Uterus (tissue), 4 donors: Measurements from ENCODE around the gene PASK. TPM values are rescaled to one million over a fixed set of nuclear protein-coding genes. Genes with fewer than 3 reads are reported as not detected.
A peak's percentile ranks its signal among the peaks of the same experiment; 100 is the strongest.

Source experiments
- DNase-seq, 2 donors: peaks; one replicate each; pipeline ENCODE4 v3.0.0-alpha.2; 2019 to 2020
- H3K27ac ChIP-seq, 2 donors: fragments of 200-600 bp; sonication (generic); 1 replicate in 1 of 2; 2 replicates in 1 of 2; pipeline ENCODE4 v1.5.1; 2016 to 2018
- H3K27me3 ChIP-seq, 2 donors: fragments of 200-600 bp; sonication (generic); one replicate each; pipeline ENCODE4 v1.5.1; 2018 to 2019; ENCODE audit warnings: control low read depth in 1 of 2
- H3K36me3 ChIP-seq, 2 donors: fragments of 200-600 bp; sonication (generic); one replicate each; pipeline ENCODE4 v1.5.1; 2019; ENCODE audit warnings: control low read depth in 1 of 2
- H3K4me1 ChIP-seq, 2 donors: fragments of 200-600 bp; sonication (generic); one replicate each; pipeline ENCODE4 v1.5.1; 2018 to 2019; ENCODE audit warnings: control low read depth in 1 of 2
- H3K4me3 ChIP-seq, 2 donors: fragments of 200-600 bp; sonication (generic); 1 replicate in 1 of 2; 2 replicates in 1 of 2; pipeline ENCODE4 v1.5.1; 2018 to 2019; ENCODE audit warnings: mild to moderate bottlenecking in 1 of 2
- H3K9me3 ChIP-seq, 2 donors: fragments of 200-600 bp; sonication (generic); one replicate each; pipeline ENCODE4 v1.5.1; 2019; ENCODE audit warnings: control low read depth in 1 of 2
- POLR2A ChIP-seq, 2 donors: fragments of 450-650 bp; IDR thresholded peaks; one replicate each; pipeline ENCODE4 v1.6.1; 2016; ENCODE audit warnings: antibody characterized with exemption in 2 of 2, mild to moderate bottlenecking in 1 of 2, moderate library complexity in 1 of 2
- intact Hi-C: fragments of 100-400 bp; cut with DNase I; formaldehyde crosslinking; loops from one replicate; pipeline ENCODE4 v1.15.1; 2023; ENCODE audit warnings: low total_unique reads
- total RNA-seq, 4 donors: library from RNA; depleted of rRNA in 3 of 4; stranded (reverse); fragments of >200 nt in 3 of 4; gene quantifications; one replicate each; pipeline versions ENCODE4 v1.1.0 to v1.2.4, GENCODE V29; 2014 to 2023
- TF ChIP-seq, protein P1 (sequence below), 4 experiments: fragments of 200-600 bp in 2 of 4; fragments of 450-650 bp in 2 of 4; sonication (generic) in 2 of 4; IDR thresholded peaks; one replicate each; pipeline ENCODE4 v1.5.1; 2016 to 2019; ENCODE audit warnings: antibody characterized with exemption in 4 of 4, mild to moderate bottlenecking in 2 of 4, moderate library complexity in 1 of 4
- donor health status: DM: yes; HTN: yes; CAD: no.

Gene PASK
- total RNA-seq, 4 donors from 2014 or later, result 7.4 to 16.0 (median 13.3) TPM

GRCh38 chr2:241068942-241069810 is 80.1 kb downstream of the PASK start:
- no peaks in the 10 kb centered on the region for H3K4me1 ChIP-seq
- H3K27me3 ChIP-seq, result no peaks in the 10 kb centered on the region
- no peaks in the 10 kb centered on the region for H3K9me3 ChIP-seq
- DNase-seq, result peak in 1 of 2 donors; percentile 15
- intact Hi-C loops, result no loop called here
- H3K4me3 ChIP-seq, result no peak overlapping the region
- H3K36me3 ChIP-seq, result no peaks in the 10 kb centered on the region
- no peak overlapping the region for H3K27ac ChIP-seq
- TF ChIP-seq, protein P1, sequence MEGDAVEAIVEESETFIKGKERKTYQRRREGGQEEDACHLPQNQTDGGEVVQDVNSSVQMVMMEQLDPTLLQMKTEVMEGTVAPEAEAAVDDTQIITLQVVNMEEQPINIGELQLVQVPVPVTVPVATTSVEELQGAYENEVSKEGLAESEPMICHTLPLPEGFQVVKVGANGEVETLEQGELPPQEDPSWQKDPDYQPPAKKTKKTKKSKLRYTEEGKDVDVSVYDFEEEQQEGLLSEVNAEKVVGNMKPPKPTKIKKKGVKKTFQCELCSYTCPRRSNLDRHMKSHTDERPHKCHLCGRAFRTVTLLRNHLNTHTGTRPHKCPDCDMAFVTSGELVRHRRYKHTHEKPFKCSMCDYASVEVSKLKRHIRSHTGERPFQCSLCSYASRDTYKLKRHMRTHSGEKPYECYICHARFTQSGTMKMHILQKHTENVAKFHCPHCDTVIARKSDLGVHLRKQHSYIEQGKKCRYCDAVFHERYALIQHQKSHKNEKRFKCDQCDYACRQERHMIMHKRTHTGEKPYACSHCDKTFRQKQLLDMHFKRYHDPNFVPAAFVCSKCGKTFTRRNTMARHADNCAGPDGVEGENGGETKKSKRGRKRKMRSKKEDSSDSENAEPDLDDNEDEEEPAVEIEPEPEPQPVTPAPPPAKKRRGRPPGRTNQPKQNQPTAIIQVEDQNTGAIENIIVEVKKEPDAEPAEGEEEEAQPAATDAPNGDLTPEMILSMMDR (IDR thresholded peaks at IDR 0.05), result no peak
- TF ChIP-seq POLR2A (IDR thresholded peaks at IDR 0.05), result no peak

DNA sequence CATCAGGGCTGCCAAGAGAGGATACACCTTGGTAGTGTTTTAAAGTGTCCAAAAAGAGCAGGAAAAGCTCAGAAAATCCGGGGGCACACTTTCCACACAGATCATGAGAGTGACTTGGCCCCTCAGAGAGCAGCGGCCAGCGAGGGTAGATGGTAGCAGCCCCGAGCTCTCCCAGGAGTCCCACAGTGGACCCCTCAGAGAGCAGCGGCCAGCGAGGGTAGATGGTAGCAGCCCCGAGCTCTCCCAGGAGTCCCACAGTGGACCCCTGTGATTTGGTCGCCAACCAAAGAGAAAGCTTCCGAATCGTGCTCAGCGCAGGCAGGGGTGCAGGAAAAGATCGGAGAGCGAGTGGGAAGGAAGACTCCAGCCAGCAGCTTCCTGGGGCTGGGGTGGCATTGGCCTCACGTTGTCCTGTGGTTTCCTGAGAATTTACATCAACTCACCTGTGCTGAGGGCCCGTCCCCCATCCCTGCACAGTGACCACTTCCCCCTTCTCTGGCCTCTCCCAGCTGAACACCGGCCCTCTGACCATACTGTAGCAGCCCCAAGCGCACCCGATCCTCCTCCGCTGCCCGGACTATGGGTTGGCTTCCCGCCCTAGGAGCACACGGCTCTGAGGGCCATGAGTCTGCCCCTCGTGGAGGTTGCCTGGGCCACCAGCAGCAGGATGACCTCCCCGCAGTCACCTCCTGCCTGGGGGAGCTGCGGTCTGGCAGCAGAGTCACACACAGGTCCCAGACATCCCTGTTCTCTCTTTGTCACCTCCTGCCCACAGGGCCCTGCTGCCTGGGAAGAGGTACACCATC is 80.9 kb downstream of the PASK start:
- H3K27ac ChIP-seq, result no peak overlapping the region
- H3K4me1 ChIP-seq, result no peaks in the 10 kb centered on the region
- H3K4me3 ChIP-seq, result no peak overlapping the region
- H3K36me3 ChIP-seq, result no peaks in the 10 kb centered on the region
- H3K9me3 ChIP-seq, result no peaks in the 10 kb centered on the region
- no peaks in the 10 kb centered on the region for H3K27me3 ChIP-seq
- DNase-seq, result no peak
- intact Hi-C loops, result no loop called here
- TF ChIP-seq, protein P1 (IDR thresholded peaks at IDR 0.05), result no peak
- no peak for TF ChIP-seq POLR2A (IDR thresholded peaks at IDR 0.05)

DNA sequence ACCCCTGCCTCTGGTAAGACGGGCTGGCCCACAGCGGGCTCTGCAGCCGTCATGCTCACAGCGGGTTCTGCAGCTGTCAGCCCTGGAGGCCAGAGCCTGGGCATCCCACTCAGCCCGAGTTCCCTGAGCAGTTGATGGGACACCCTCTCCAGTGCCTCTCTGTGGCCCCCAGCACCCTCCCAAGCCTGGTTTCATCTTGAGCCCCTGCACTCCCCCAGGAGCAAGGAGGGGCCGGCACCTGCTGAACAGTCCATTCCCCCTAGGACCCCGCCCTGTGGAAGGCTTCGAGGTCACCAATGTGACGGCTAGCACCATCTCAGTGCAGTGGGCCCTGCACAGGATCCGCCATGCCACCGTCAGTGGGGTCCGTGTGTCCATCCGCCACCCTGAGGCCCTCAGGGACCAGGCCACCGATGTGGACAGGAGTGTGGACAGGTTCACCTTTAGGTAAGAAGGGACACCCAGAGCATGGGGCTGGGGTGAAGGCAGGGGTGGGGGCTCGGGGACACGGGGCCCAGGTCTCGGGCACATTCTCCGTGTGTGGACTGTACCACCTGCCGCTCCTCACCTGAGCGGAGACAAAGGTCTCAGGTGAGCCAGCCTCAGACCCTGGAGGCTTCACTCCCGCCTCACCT is 81.7 kb downstream of the PASK start:
- intact Hi-C loops, result no loop called here
- H3K9me3 ChIP-seq, result no peaks in the 10 kb centered on the region
- no peaks in the 10 kb centered on the region for H3K27me3 ChIP-seq
- no peaks in the 10 kb centered on the region for H3K36me3 ChIP-seq
- no peak overlapping the region for H3K27ac ChIP-seq
- TF ChIP-seq, protein P1 (IDR thresholded peaks at IDR 0.05), result no peak
- no peak for TF ChIP-seq POLR2A (IDR thresholded peaks at IDR 0.05)
- H3K4me1 ChIP-seq, result no peaks in the 10 kb centered on the region
- H3K4me3 ChIP-seq, result no peak overlapping the region
- DNase-seq, result no peak

DNA sequence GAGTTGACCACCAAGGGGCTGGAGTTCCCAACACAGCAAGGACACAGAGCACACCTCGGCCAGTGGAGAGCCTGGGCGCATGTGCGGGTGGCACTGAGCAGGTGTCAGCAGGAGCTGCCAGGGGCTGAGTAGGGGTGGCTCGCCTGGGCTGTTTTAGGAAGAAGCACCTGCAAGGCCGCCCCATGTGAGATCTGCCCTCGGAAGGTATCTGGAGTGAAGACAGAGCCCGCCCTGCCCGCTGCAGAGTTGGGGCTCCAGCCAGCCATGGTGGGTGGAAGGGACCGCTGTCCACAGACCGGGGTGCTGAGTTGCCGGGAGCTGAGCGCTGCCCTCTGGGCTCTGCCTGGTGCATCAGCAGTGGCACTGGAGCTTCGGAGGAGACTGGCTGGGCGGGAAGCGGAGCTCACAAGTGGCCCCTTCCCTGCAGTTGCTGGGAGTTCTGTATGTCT is 82.4 kb downstream of the PASK start:
- DNase-seq, result no peak
- no peaks in the 10 kb centered on the region for H3K9me3 ChIP-seq
- no peak overlapping the region for H3K4me3 ChIP-seq
- no peaks in the 10 kb centered on the region for H3K36me3 ChIP-seq
- no peak for TF ChIP-seq POLR2A (IDR thresholded peaks at IDR 0.05)
- TF ChIP-seq, protein P1 (IDR thresholded peaks at IDR 0.05), result no peak
- no peak overlapping the region for H3K27ac ChIP-seq
- H3K27me3 ChIP-seq, result no peaks in the 10 kb centered on the region
- intact Hi-C loops, result no loop called here
- H3K4me1 ChIP-seq, result no peaks in the 10 kb centered on the region
